Esophagus squamous epithelium (tissue), 5 donors: ENCODE results near the gene DGKD. TPM values are rescaled to one million over a fixed set of nuclear protein-coding genes. Genes with fewer than 3 reads are reported as not detected.

Source experiments
- DNase-seq: peaks from one replicate; lab custom pipeline; 2025; lab: John Stamatoyannopoulos, UW
- H3K27ac ChIP-seq, 4 donors: fragments of 200-600 bp; sonication (generic); one replicate each; pipeline ENCODE4 v1.5.1; 2016 to 2019; ENCODE audit warnings: mild to moderate bottlenecking in 1 of 4
- H3K27me3 ChIP-seq, 4 donors: fragments of 200-600 bp; sonication (generic); 1 replicate in 3 of 4; 2 replicates in 1 of 4; pipeline versions ENCODE4 v1.5.1 to v1.6.0; 2017 to 2021; ENCODE audit warnings: antibody characterized with exemption in 1 of 4
- H3K36me3 ChIP-seq, 3 donors: fragments of 200-600 bp; sonication (generic); one replicate each; pipeline ENCODE4 v1.5.1; 2016 to 2019
- H3K4me1 ChIP-seq, 3 donors: fragments of 200-600 bp; sonication (generic); one replicate each; pipeline ENCODE4 v1.5.1; 2017 to 2019
- H3K4me3 ChIP-seq, 4 donors: fragments of 200-600 bp; sonication (generic); 1 replicate in 3 of 4; 2 replicates in 1 of 4; pipeline ENCODE4 v1.5.1; 2016 to 2019; ENCODE audit warnings: mild to moderate bottlenecking in 2 of 4, moderate library complexity in 1 of 4
- H3K9me3 ChIP-seq, 3 donors: fragments of 200-600 bp; sonication (generic); one replicate each; pipeline ENCODE4 v1.5.1; 2016 to 2019
- CTCF ChIP-seq, 6 experiments: fragments of 450-650 bp in 4 of 6; fragments of 200-600 bp in 2 of 6; sonication (generic) in 2 of 6; IDR thresholded peaks; one replicate each; pipeline ENCODE4 v1.5.1; 2016 to 2019; ENCODE audit warnings: antibody characterized with exemption in 6 of 6, mild to moderate bottlenecking in 4 of 6, moderate library complexity in 4 of 6
- POLR2A ChIP-seq, 4 donors: fragments of 450-650 bp; IDR thresholded peaks; one replicate each; pipeline ENCODE4 v1.6.1; 2017; ENCODE audit warnings: antibody characterized with exemption in 4 of 4, mild to moderate bottlenecking in 4 of 4, moderate library complexity in 3 of 4
- WGBS, 2 donors: methylation state at CpG; one replicate each; pipeline ENCODE4 v1.1.5; 2018; 5-methylcytosine and 5-hydroxymethylcytosine counted together
- intact Hi-C: fragments of 100-400 bp; cut with DNase I; formaldehyde crosslinking; loops from one replicate; pipeline ENCODE4 v1.15.0; 2022
- total RNA-seq, 4 donors: library from RNA; depleted of rRNA; stranded (reverse); fragments of >200 nt; gene quantifications; one replicate each; pipeline ENCODE4 v1.1.0, GENCODE V29; 2016
- donor health status: DM: yes; HTN: yes; CAD: no.

DGKD gene
- total RNA-seq, 4 donors from 2014 or later = 2.3 to 10.9 (median 4.2) TPM

GRCh38 chr2:233342301-233342700 is 12.0 kb upstream of the DGKD start:
- Histone ChIP-seq H3K27ac (no peak overlapping the region), H3K36me3 (no peaks in the 10 kb centered on the region), H3K9me3 (no peaks in the 10 kb centered on the region), H3K27me3 (peaks cover 0 to 37% (median 0%) of the 10 kb centered on the region in 4 donors), H3K4me3 (no peak overlapping the region), H3K4me1 (no peaks in the 10 kb centered on the region)
- no peak for DNase-seq
- TF ChIP-seq POLR2A (IDR thresholded peaks at IDR 0.05) (no peak), CTCF (IDR thresholded peaks at IDR 0.05) (no peak)
- 81 to 92% methylated on average over 5 of the region's 5 CpGs for whole genome bisulfite sequencing, 2 donors
- intact Hi-C loops = no loop called here

- intact Hi-C loops = no loop called here
- DNase-seq = no peak
- 82 to 89% methylated on average over 3 to 13 of the region's 15 CpGs for WGBS, 2 donors
- Histone ChIP-seq H3K9me3 (no peaks in the 10 kb centered on the region), H3K4me1 (no peaks in the 10 kb centered on the region), H3K36me3 (no peaks in the 10 kb centered on the region), H3K27me3 (peaks cover 0 to 37% (median 0%) of the 10 kb centered on the region in 4 donors), H3K4me3 (no peak overlapping the region), H3K27ac (no peak overlapping the region)
- TF ChIP-seq POLR2A (IDR thresholded peaks at IDR 0.05) (no peak), CTCF (IDR thresholded peaks at IDR 0.05) (no peak)
These were observed 11.1 kb upstream of the DGKD start for GRCh38 chr2:233343171-233343705.

- Histone ChIP-seq H3K4me3 (no peak overlapping the region), H3K4me1 (peaks cover 11 to 29% (median 14%) of the 10 kb centered on the region in 3 donors), H3K27ac (no peak overlapping the region), H3K27me3 (peaks cover 0 to 65% (median 0%) of the 10 kb centered on the region in 4 donors), H3K36me3 (no peaks in the 10 kb centered on the region), H3K9me3 (no peaks in the 10 kb centered on the region)
- no peak for DNase-seq
- no peak for TF ChIP-seq CTCF (IDR thresholded peaks at IDR 0.05)
- no peak for TF ChIP-seq POLR2A (IDR thresholded peaks at IDR 0.05)
- intact Hi-C loops = no loop called here
- WGBS, 2 donors = 83 to 92% methylated on average over 12 of the region's 12 CpGs
These were observed 7.9 kb upstream of the DGKD start for GRCh38 chr2:233346376-233346775.

- WGBS, 2 donors = 79 to 83% methylated on average over 9 of the region's 9 CpGs
- H3K4me1 ChIP-seq = peaks cover 13 to 34% (median 14%) of the 10 kb centered on the region in 3 donors
- DNase-seq = no peak
- H3K27ac ChIP-seq = no peak overlapping the region
- no peaks in the 10 kb centered on the region for H3K9me3 ChIP-seq
- no peak overlapping the region for H3K4me3 ChIP-seq
- H3K27me3 ChIP-seq = peaks cover 0 to 70% (median 0%) of the 10 kb centered on the region in 4 donors
- no peak for TF ChIP-seq CTCF (IDR thresholded peaks at IDR 0.05)
- no peak for TF ChIP-seq POLR2A (IDR thresholded peaks at IDR 0.05)
- H3K36me3 ChIP-seq = no peaks in the 10 kb centered on the region
- intact Hi-C loops = no loop called here
These were observed 7.4 kb upstream of the DGKD start for GRCh38 chr2:233346930-233347329.

GRCh38 chr2:233349005-233349998 is 5.0 kb upstream of the DGKD start:
- no peaks in the 10 kb centered on the region for H3K36me3 ChIP-seq
- no peak overlapping the region for H3K4me3 ChIP-seq
- peaks cover 0 to 87% (median 0%) of the 10 kb centered on the region in 4 donors for H3K27me3 ChIP-seq
- H3K4me1 ChIP-seq = peaks cover 17 to 49% (median 28%) of the 10 kb centered on the region in 3 donors
- 43 to 62% methylated on average over 8 to 9 of the region's 15 CpGs for WGBS, 2 donors
- intact Hi-C loops = no loop called here
- no peaks in the 10 kb centered on the region for H3K9me3 ChIP-seq
- peak overlapping the region in 1 of 4 donors; percentile 52 for H3K27ac ChIP-seq
- TF ChIP-seq POLR2A (IDR thresholded peaks at IDR 0.05) = no peak
- no peak for TF ChIP-seq CTCF (IDR thresholded peaks at IDR 0.05)
- DNase-seq = no peak
